WI38 (cell line): Measurements from ENCODE around the gene TMIE.

Experiments
- H3K4me3 ChIP-seq: 2 replicates; pipeline ENCODE4 v1.5.1; 2011; ENCODE audit warnings: low read depth, mild to moderate bottlenecking, control low read depth, low read length
- TF ChIP-seq, protein P1 (sequence below): IDR thresholded peaks from 2 replicates; pipeline ENCODE4 v1.5.1; 2012; ENCODE audit warnings: low read depth, mild to moderate bottlenecking, control low read depth, low read length

TMIE gene

GRCh38 chr3:46681387-46681786 is 19.8 kb upstream of the TMIE start:
- TF ChIP-seq, protein P1, sequence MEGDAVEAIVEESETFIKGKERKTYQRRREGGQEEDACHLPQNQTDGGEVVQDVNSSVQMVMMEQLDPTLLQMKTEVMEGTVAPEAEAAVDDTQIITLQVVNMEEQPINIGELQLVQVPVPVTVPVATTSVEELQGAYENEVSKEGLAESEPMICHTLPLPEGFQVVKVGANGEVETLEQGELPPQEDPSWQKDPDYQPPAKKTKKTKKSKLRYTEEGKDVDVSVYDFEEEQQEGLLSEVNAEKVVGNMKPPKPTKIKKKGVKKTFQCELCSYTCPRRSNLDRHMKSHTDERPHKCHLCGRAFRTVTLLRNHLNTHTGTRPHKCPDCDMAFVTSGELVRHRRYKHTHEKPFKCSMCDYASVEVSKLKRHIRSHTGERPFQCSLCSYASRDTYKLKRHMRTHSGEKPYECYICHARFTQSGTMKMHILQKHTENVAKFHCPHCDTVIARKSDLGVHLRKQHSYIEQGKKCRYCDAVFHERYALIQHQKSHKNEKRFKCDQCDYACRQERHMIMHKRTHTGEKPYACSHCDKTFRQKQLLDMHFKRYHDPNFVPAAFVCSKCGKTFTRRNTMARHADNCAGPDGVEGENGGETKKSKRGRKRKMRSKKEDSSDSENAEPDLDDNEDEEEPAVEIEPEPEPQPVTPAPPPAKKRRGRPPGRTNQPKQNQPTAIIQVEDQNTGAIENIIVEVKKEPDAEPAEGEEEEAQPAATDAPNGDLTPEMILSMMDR, result no peak
- H3K4me3 ChIP-seq, result no peak overlapping the region

DNA sequence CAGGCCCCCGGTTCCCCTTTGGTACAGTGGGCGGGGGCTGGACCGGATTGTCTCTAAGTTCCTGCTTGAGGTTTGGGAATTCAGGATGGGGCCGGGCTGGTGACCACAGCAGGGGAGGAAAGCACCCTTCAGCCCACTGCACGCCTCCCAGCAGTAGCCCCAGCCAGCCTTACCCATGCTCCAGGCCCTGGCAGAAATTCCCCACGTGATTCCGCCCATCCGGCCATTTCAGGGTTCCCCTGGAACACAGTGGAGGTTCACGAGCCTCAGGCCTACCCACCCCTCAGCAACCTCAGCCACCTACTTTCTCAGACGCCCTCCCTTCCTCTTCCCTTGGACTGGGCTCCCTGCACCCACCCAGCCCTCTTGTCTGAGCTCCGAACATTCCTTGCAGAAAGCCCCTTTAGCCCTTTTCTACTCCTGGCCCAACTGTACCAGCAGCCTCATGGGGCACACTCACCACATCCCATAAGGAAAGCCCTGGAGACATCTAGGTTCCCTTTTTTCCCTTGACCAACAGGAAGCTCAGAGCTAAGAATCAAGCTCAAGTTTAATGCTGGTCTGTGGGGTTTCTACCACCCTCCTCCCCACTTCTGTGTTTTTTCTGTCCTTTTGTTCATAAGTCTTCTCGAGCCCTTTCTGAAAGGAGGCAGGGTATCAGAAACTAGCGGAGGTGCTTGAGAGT is 19.2 kb upstream of the TMIE start:
- no peak overlapping the region for H3K4me3 ChIP-seq
- TF ChIP-seq, protein P1, result no peak

DNA sequence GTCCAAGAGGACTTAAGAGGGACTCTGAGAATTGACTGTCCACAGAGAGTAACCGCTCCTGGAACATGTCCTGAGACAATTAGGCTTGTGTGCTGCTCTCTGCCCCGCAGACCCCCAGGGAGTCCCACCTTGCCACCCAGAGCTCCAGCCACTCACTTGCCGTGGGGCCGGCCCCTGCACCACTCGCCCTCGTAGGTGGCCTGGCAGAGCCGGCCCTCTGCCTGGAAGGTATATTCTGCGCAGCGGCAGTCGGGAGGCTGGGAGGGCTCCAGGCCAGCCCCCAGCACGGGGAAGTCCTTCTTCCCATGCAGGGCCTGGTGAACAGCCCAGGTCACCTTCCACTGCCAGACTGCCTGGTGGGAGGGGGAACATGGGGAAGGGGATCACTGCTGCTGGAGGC is 18.2 kb upstream of the TMIE start:
- TF ChIP-seq, protein P1, result no peak
- H3K4me3 ChIP-seq, result no peak overlapping the region

DNA sequence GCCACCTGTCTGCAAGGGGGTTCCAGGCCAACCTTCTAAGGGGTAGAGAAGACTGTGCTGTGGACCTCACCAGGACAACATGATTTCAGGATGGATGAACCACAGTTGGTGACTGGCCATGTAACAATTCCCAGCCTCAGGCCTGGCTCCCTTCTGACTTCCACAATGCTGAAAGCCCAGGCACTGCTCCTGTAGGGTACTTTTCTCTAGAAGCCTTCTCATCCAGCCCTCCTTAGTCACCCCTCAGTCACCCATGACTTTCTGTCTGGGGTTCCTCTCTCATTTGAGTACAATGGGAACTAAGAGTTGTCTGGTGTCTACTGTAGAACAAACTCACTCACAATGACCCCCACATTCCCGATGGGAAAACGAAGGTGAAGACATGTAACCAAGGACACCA is 16.3 kb upstream of the TMIE start:
- no peak overlapping the region for H3K4me3 ChIP-seq
- TF ChIP-seq, protein P1, result no peak

GRCh38 chr3:46685446-46685845 is 15.7 kb upstream of the TMIE start:
- TF ChIP-seq, protein P1, result no peak
- H3K4me3 ChIP-seq, result no peak overlapping the region

GRCh38 chr3:46690798-46691197 is 10.4 kb upstream of the TMIE start:
- TF ChIP-seq, protein P1, result no peak
- no peak overlapping the region for H3K4me3 ChIP-seq

- no peak overlapping the region for H3K4me3 ChIP-seq
- TF ChIP-seq, protein P1, result no peak
Measured at GRCh38 chr3:46692566-46692990, 8.6 kb upstream of the TMIE start.
